H9 (cell line): ENCODE measurements around the gene CACNG8. TPM values are rescaled to one million over a fixed set of nuclear protein-coding genes. Genes with fewer than 3 reads are reported as not detected.

Source experiments
- DNase-seq: peaks from one replicate; pipeline ENCODE4 v3.0.0-alpha.2; 2017
- H2AFZ ChIP-seq: one replicate; pipeline ENCODE4 v1.6.1; 2013; ENCODE audit warnings: mild to moderate bottlenecking, low read length, control low read depth, moderate library complexity
- H2AK5ac ChIP-seq: 2 replicates; pipeline ENCODE4 v1.6.1; 2013; ENCODE audit warnings: low read length, control low read depth, mixed read lengths; ENCODE audit not compliant: insufficient read length
- H2BK120ac ChIP-seq: one replicate; pipeline ENCODE4 v1.6.1; 2013; ENCODE audit warnings: low read depth, mild to moderate bottlenecking, low read length, control low read depth, inconsistent platforms; ENCODE audit not compliant: poor library complexity, severe bottlenecking
- H2BK12ac ChIP-seq: 2 replicates; pipeline ENCODE4 v1.6.1; 2013; ENCODE audit warnings: low read length, control low read depth, mixed read lengths, low read depth; ENCODE audit not compliant: insufficient read length
- H2BK15ac ChIP-seq: 2 replicates; pipeline ENCODE4 v1.6.1; 2013; ENCODE audit warnings: low read depth, low read length, control low read depth
- H2BK20ac ChIP-seq: one replicate; pipeline ENCODE4 v1.6.1; 2013; ENCODE audit warnings: low read depth, mild to moderate bottlenecking, low read length, control low read depth, inconsistent platforms; ENCODE audit not compliant: poor library complexity, severe bottlenecking
- H2BK5ac ChIP-seq: 2 replicates; pipeline ENCODE4 v1.6.1; 2013; ENCODE audit warnings: low read length, control low read depth, mixed read lengths; ENCODE audit not compliant: insufficient read length
- H3K14ac ChIP-seq: 2 replicates; pipeline ENCODE4 v1.6.1; 2013; ENCODE audit warnings: low read length, control low read depth; ENCODE audit not compliant: insufficient read depth
- H3K18ac ChIP-seq: 2 replicates; pipeline ENCODE4 v1.6.1; 2013; ENCODE audit warnings: low read depth, mild to moderate bottlenecking, mixed read lengths, low read length, control low read depth; ENCODE audit not compliant: insufficient read length
- H3K23ac ChIP-seq: 2 replicates; pipeline ENCODE4 v1.6.1; 2013; ENCODE audit warnings: low read length, control low read depth, mixed read lengths, low read depth; ENCODE audit not compliant: insufficient read length
- H3K23me2 ChIP-seq: 2 replicates; pipeline ENCODE4 v1.6.1; 2013; ENCODE audit warnings: low read depth, mild to moderate bottlenecking, mixed read lengths, low read length, control low read depth; ENCODE audit not compliant: insufficient read length, poor library complexity, severe bottlenecking
- H3K27ac ChIP-seq: 2 replicates; pipeline ENCODE4 v1.5.1; 2013; ENCODE audit warnings: low read length, control low read depth, mixed read lengths, low read depth; ENCODE audit not compliant: insufficient read length
- H3K27me3 ChIP-seq: 2 replicates; pipeline ENCODE4 v1.6.1; 2013; ENCODE audit warnings: low read length, control low read depth, inconsistent platforms; ENCODE audit not compliant: insufficient read depth
- H3K4ac ChIP-seq: 2 replicates; pipeline ENCODE4 v1.6.1; 2013; ENCODE audit warnings: low read depth, mild to moderate bottlenecking, control low read depth, inconsistent platforms, low read length, moderate library complexity
- H3K4me1 ChIP-seq: 2 replicates; pipeline ENCODE4 v1.6.1; 2013; ENCODE audit warnings: low read length, control low read depth, inconsistent platforms; ENCODE audit not compliant: insufficient read depth
- H3K4me2 ChIP-seq: 2 replicates; pipeline ENCODE4 v1.6.1; 2013; ENCODE audit warnings: low read length, control low read depth, mixed read lengths; ENCODE audit not compliant: insufficient read length, insufficient read depth
- H3K56ac ChIP-seq: 2 replicates; pipeline ENCODE4 v1.6.1; 2013; ENCODE audit warnings: low read depth, mild to moderate bottlenecking, mixed read lengths, low read length, control low read depth; ENCODE audit not compliant: insufficient read length
- H3K79me1 ChIP-seq: 2 replicates; pipeline ENCODE4 v1.6.1; 2013; ENCODE audit warnings: low read depth, mild to moderate bottlenecking, moderate library complexity, low read length, control low read depth, inconsistent platforms; ENCODE audit not compliant: insufficient read depth, poor library complexity, severe bottlenecking
- H3K79me2 ChIP-seq: 2 replicates; pipeline ENCODE4 v1.6.1; 2013; ENCODE audit warnings: low read length, control low read depth, inconsistent platforms; ENCODE audit not compliant: insufficient read depth
- H3K9ac ChIP-seq: 2 replicates; pipeline ENCODE4 v1.6.1; 2013; ENCODE audit warnings: low read length, control low read depth, mixed read lengths; ENCODE audit not compliant: insufficient read length; ENCODE audit errors: extremely low read depth
- H3K9me3 ChIP-seq: one replicate; pipeline ENCODE4 v1.6.1; 2013; ENCODE audit warnings: low read depth, low read length, inconsistent platforms; ENCODE audit not compliant: control insufficient read depth
- H3T11ph ChIP-seq: one replicate; pipeline ENCODE4 v1.6.1; 2013; ENCODE audit warnings: mild to moderate bottlenecking, low read length, control low read depth, inconsistent platforms
- H4K20me1 ChIP-seq: one replicate; pipeline ENCODE4 v1.6.1; 2013; ENCODE audit not compliant: control insufficient read depth, insufficient read length, insufficient read depth
- H4K5ac ChIP-seq: 2 replicates; pipeline ENCODE4 v1.6.1; 2013; ENCODE audit warnings: low read depth, mild to moderate bottlenecking, mixed read lengths, low read length, control low read depth; ENCODE audit not compliant: insufficient read length
- H4K8ac ChIP-seq: replicated peaks from 2 replicates; pipeline ENCODE4 v1.6.1; 2013; ENCODE audit warnings: low read length, control low read depth, mixed read lengths, low read depth; ENCODE audit not compliant: insufficient read length
- H4K91ac ChIP-seq: 2 replicates; pipeline ENCODE4 v1.6.1; 2013; ENCODE audit warnings: low read depth, mild to moderate bottlenecking, moderate library complexity, mixed read lengths, low read length, control low read depth; ENCODE audit not compliant: insufficient read length
- H3K27ac Mint-ChIP-seq, 3 experiments: 2 replicates in 2 of 3; 3 replicates in 1 of 3; pipeline ENCODE4 v1.8.0; 2020 to 2021; ENCODE audit warnings: mixed read lengths in 3 of 3, mild to moderate bottlenecking in 1 of 3, moderate library complexity in 1 of 3
- H3K27me3 Mint-ChIP-seq: 2 replicates; pipeline ENCODE4 v1.8.0; 2021; ENCODE audit warnings: low read depth, mild to moderate bottlenecking, moderate library complexity, mixed read lengths
- H3K36me3 Mint-ChIP-seq, 3 experiments: 2 replicates in 2 of 3; 3 replicates in 1 of 3; pipeline ENCODE4 v1.8.0; 2020 to 2021; ENCODE audit warnings: low read depth in 3 of 3, mixed read lengths in 3 of 3; ENCODE audit not compliant: insufficient read depth in 1 of 3
- H3K4me1 Mint-ChIP-seq, 2 experiments: 2 replicates each; pipeline ENCODE4 v1.8.0; 2020; ENCODE audit warnings: mixed read lengths in 2 of 2
- H3K4me3 Mint-ChIP-seq, 2 experiments: 2 replicates in 1 of 2; 3 replicates in 1 of 2; pipeline ENCODE4 v1.8.0; 2020 to 2021; ENCODE audit warnings: mild to moderate bottlenecking in 2 of 2, mixed read lengths in 2 of 2, moderate library complexity in 1 of 2
- H3K9me3 Mint-ChIP-seq, 2 experiments: 2 replicates in 1 of 2; 3 replicates in 1 of 2; pipeline ENCODE4 v1.8.0; 2020; ENCODE audit warnings: mild to moderate bottlenecking in 2 of 2, mixed read lengths in 2 of 2, moderate library complexity in 1 of 2
- CTCF ChIP-seq: fragments of 200-600 bp; sonication (generic); conservative IDR thresholded peaks from 3 replicates; pipeline ENCODE4 v1.8.0; 2021; ENCODE audit warnings: antibody characterized with exemption, mild to moderate bottlenecking
- WGBS: extraction: QIAGEN DNeasy Blood & Tissue Kit; methylation state at CpG from one replicate; pipeline ENCODE4 v1.1.7; 2013; ENCODE audit warnings: missing lambda C conversion rate, low lambda C conversion rate, mixed read lengths; ENCODE audit not compliant: insufficient read length; ENCODE audit errors: extremely low coverage; 5-methylcytosine and 5-hydroxymethylcytosine counted together
- total RNA-seq: library from RNA; stranded (reverse); gene quantifications from 2 replicates; pipeline ENCODE4 v1.2.1, GENCODE V29; 2021

The CACNG8 gene
- total RNA-seq, 1 experiment from 2014 or later, result 7.1 TPM

- H3K14ac ChIP-seq, result no peak overlapping the region
- Mint-ChIP-seq H3K4me3 (peak overlapping the region in 1 of 2 experiments; percentile 58; a peak in 2 of 5 replicates), H3K4me1 (peaks cover 20 to 34% of the 10 kb centered on the region in 2 experiments), H3K36me3 (peaks cover 5 to 14% (median 13%) of the 10 kb centered on the region in 3 experiments; a peak in 6 of 7 replicates), H3K9me3 (no peaks in the 10 kb centered on the region; a peak in 2 of 5 replicates), H3K27ac (no peak overlapping the region), H3K27me3 (peaks cover 3% of the 10 kb centered on the region)
- no peak overlapping the region for H2BK20ac ChIP-seq
- no peaks in the 10 kb centered on the region for H3K27me3 ChIP-seq
- no peak overlapping the region for H3T11ph ChIP-seq
- H3K79me2 ChIP-seq, result no peaks in the 10 kb centered on the region
- no peak overlapping the region for H4K8ac ChIP-seq
- no peaks in the 10 kb centered on the region for H3K9me3 ChIP-seq
- H2BK12ac ChIP-seq, result no peak overlapping the region
- H4K5ac ChIP-seq, result no peak overlapping the region
- H2BK15ac ChIP-seq, result no peak overlapping the region
- no peak overlapping the region for H2AK5ac ChIP-seq
- no peaks in the 10 kb centered on the region for H4K20me1 ChIP-seq
- peaks cover 19% of the 10 kb centered on the region for H3K23me2 ChIP-seq
- H3K18ac ChIP-seq, result no peak overlapping the region
- TF ChIP-seq CTCF, result no peak
- no peak overlapping the region for H2BK120ac ChIP-seq
- no peak overlapping the region for H3K4ac ChIP-seq
- no peak overlapping the region for H3K4me2 ChIP-seq
- no peak overlapping the region for H2AFZ ChIP-seq
- no peaks in the 10 kb centered on the region for H3K79me1 ChIP-seq
- H3K56ac ChIP-seq, result no peak overlapping the region
- H3K23ac ChIP-seq, result no peak overlapping the region
- no peak overlapping the region for H4K91ac ChIP-seq
- DNase-seq, result no peak
- no peak overlapping the region for H3K27ac ChIP-seq
- peaks cover 4% of the 10 kb centered on the region; the same call in 1 of the 2 replicates for H3K4me1 ChIP-seq
- WGBS, result no CpG with 5 or more reads among the region's 4 CpGs
- H3K9ac ChIP-seq, result no peak overlapping the region
- H2BK5ac ChIP-seq, result no peak overlapping the region
Observed at GRCh38 chr19:53944416-53944815, 18.3 kb upstream of the CACNG8 start.
